Activated T-helper 9 cell treated with anti-CD3 and anti-CD28 coated beads, Interleukin-2, amount 50 U/mL, for 16 hours (primary cell): ENCODE measurements around the gene GPR143.
"Not testable (repeated sequence)": the region's sequence is repeated elsewhere in the genome, so short reads cannot be mapped to it uniquely, and the experiment has no call there.

Source experiments
- DNase-seq: peaks from one replicate; pipeline ENCODE4 v3.0.0-alpha.2; 2020; ENCODE audit warnings: low read depth

GPR143 gene

DNA sequence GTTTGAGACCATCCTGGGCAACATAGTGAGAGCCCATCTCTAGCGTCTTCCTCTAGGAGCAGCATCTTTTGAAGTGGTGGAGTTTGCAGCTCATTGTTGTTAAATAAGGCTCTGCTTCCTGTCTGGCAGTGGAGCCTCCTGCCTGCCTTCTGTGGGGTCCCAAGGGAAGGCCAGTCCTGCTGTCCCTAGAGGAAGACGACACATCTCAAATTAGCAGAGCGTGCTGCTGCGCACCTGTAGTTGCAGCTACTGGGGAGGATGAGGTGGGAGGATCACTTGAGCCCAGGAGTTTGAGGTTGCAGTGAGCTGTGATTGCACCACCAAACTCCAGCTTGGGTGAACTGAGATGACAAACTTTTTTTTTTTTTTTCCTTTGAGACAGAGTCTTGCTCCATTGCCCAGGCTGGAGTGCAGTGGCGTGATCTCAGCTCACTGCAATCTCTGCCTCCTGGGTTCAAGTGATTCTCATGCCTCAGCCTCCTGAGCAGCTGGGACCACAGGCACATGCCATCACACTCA lies 2.7 kb upstream of the GPR143 start:
- not testable (repeated sequence) for DNase-seq

DNA sequence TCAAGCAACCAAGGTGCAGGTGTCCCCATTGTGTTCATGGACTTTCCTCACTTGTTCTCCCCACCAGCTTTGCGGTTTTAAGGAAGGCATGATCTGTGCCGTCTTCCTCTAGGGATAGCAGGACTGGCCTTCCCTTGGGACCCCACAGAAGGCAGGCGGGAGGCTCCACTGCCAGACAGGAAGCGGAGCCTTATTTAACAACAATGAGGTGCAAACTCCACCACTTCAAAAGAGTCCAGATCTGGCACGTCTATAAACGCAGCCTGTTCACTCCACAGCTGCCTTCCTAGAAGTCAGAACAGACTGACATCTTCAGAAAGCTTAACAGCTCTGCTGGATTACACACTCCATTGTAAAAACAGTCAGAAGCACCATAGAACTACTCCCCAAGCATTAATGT lies 1.7 kb upstream of the GPR143 start:
- no peak for DNase-seq

- DNase-seq, result no peak
Measured at GRCh38 chrX:9765072-9765736, 443 bp downstream of the GPR143 start.

DNA sequence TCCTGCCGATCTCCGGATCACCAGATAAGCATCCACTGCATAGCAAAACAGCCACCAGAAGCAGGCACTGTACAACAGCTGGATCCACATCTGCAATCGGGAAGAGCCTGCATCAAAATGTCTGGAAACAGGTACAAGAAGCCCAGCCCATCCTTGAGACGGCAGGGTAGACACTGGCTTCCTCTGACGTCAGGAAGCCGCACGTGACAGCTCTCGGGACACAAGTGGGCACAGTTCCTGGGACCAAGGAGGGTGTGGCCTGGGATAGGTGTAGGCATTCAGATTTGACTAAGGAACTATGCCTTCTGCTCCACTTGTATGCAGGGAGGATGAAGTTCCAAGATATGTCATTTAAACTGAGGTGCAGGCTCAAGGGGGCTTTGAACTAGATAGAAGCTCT lies 6.3 kb downstream of the GPR143 start:
- no peak for DNase-seq

DNA sequence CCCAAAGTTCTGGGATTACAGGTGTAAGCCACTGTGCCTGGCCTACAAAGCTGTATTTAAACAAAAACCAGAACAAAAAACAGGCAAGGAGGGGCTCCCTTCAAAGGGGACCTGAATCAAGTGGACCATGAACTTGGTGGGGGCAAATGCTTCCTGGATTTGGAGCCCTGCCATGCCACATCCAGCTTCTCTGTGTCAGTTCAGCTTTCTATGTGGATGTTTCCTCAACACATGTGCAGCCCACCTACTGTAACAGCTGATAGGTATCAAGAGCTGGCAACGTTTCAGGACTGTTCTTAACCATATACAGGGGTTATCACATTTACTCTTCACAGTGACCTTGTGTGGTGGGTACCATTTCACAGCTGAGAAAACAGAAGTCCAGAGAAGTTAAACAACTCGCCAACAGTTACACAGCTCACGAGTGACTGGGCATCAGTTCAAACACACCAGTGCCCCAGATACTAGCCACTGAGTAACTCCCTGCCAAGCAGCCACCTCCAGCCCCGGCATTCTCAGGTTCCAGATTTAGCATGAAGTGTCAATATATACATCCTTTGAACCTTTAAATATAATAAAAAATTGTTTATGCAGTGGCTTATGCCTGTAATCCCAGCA lies 7.5 kb downstream of the GPR143 start:
- DNase-seq, result no peak

- no peak for DNase-seq
Measured at GRCh38 chrX:9757366-9757765, 8.3 kb downstream of the GPR143 start.

GRCh38 chrX:9749146-9749692 lies 16.4 kb downstream of the GPR143 start:
- no peak for DNase-seq

- no peak for DNase-seq
Measured at GRCh38 chrX:9747644-9748043, 18.0 kb downstream of the GPR143 start.

DNA sequence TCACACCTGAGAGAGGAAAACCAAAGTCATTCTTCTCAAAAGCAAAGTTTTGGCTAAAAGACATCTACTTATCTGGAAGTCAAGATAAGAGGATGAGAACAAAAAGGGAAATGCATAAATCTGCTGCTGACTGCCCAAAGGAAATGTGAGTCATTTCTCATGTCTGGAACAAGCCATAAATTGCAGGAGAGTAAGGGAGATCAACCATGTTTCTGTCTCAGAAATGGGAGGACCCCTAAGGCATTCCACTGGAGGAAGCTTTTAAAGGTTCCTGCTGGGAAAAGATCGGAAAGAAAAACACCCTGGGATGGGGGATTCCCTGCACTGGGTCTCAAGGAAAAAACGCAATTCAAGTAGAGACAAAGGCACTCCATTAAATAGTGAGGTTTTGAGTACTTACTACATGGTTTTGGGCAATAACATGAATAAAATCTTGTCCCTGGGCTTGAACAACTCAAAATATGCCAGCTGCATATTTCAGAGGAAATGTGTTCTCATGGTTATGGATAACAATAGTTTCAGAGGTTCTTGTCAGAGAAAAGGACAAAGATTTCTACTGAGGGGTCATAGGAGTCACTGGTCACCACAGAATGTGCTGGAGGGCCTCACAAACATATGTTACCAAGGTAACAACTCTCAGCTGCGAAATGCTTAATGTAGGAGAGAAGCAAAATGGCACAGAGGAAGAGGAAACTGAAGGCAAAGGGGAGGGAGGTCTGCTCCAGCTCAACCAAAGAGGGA lies 19.3 kb downstream of the GPR143 start:
- no peak for DNase-seq

DNA sequence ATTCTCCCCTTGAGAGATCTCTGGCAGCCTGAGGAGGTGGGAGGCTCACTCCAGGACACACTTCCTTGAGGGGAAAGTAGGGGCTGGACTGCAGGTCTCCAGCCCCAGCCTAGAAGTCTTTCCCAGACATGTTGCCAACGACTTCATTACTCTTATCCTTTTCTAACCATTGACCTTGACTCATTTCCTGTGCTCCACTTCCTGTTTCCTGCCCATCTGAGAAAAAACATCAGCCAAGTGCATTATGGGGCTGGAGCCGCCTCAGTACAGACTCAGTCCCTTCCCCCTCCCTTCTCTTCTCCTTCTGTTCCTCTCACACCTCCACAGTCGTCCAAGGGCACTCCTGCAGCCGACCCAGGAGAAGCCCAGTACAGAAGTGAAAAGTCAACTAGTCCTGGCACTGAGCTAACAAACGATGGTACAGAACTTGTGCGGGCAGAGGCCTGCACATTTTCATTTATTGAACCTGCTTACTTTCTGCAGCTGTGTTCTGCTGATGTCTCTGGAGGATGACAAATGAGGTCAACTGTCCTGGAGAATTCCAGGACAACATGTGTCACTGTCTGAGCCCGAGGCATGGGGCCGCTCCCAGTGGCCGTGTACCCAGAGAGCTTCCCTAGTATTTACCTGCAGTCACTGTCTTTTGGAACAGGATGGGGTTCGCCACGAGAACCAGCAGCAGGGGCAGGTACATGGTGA lies 20.1 kb downstream of the GPR143 start:
- no peak for DNase-seq

GRCh38 chrX:9739130-9739529 lies 26.5 kb downstream of the GPR143 start:
- DNase-seq, result no peak

- DNase-seq, result no peak
Measured at GRCh38 chrX:9738151-9738550, 27.5 kb downstream of the GPR143 start.

- DNase-seq, result no peak
Measured at GRCh38 chrX:9737363-9737762, 28.3 kb downstream of the GPR143 start.

GRCh38 chrX:9730752-9731151 lies 34.9 kb downstream of the GPR143 start:
- DNase-seq, result no peak

DNA sequence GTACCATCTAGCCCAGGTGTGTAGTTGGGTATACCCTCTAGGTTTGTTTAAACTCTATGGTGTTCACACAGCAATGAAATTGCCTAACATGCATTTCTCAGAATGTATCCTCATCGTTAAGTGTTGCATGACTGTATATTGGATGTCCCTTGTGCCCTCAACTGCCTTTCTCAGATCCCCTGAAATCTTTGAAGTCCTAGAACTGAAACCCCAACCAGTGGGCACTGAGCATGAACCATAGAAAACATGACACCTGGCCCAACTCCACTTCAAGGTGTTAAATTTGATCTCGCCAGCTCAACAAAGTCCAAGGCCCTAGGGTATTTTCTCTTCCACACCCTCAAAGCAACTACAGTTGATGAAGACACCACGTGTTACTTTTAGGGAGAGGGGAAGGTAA lies 35.6 kb downstream of the GPR143 start:
- no peak for DNase-seq

DNA sequence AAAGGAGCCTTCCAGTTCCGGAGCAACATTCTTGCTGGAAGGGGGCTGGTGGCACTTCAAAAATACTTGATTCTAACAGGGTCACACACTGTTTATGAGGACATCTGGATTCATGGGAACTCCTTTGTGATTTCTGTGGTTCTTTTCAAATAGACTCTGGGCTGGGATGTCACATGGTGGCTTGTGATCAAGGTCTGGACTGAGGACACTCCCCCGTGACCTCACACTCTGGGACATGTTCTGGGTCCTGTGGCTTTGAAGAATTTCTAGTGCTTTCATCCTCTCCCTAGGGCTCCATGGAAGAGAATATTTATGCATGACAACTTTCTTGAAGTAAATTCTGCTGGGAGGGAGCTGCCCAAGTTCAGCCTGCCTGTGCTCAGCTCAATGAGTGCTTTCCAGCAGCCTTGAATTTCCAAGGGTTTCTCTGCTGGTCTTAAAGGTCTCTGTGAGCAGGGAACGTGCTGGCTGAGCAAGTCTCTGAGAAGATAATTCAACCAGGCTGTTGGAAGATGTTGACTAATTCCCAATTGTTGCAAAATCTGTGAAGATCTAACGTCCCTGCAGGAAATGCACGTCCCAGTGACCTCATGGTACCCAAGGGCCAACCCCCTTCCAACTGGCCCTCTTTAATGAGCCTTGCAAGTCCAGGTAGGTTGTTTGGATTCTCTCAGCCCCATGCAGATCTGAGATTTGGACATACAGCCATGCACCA lies 36.3 kb downstream of the GPR143 start:
- DNase-seq, result no peak

DNA sequence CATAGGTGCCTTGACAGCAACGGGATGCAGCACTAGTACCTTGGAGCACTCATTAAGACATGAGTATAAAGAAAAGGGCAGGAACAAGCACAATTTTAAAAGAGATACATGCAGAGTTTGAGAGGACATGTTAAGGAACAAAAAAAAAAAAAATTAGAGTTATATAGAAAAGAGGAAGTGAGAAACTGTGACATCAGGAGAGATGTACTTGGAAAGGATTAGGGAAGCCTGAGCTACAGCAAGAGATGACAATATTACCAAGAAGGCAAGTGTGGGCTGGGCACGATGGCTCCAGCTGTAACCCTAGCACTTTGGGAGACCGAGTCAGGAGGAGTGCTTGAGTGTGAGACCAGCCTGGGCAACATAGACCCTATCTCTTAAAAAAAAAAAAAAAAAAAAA lies 37.4 kb downstream of the GPR143 start:
- no peak for DNase-seq

- DNase-seq, result no peak
Measured at GRCh38 chrX:9724711-9725110, 40.9 kb downstream of the GPR143 start.

- no peak for DNase-seq
Measured at GRCh38 chrX:9717376-9717775, 48.3 kb downstream of the GPR143 start.

DNA sequence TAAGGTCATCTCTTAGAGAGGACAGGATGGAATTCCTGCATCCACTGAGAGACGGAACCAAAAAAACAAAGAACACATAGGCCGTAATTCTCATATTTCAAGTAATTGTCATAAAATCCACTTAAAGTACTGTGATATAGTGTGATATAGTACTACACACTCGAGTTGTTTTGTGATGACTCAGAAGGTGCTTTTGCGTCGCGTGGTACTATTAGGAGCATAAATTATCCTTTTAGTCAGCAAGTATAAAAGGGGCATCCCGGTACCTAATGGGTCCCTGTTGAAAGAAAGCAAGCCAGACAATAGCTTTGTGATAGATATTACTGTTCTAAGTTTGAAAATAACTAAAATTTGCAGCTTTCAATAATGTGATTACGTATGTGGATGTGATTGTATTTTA lies 55.3 kb downstream of the GPR143 start:
- DNase-seq, result no peak

DNA sequence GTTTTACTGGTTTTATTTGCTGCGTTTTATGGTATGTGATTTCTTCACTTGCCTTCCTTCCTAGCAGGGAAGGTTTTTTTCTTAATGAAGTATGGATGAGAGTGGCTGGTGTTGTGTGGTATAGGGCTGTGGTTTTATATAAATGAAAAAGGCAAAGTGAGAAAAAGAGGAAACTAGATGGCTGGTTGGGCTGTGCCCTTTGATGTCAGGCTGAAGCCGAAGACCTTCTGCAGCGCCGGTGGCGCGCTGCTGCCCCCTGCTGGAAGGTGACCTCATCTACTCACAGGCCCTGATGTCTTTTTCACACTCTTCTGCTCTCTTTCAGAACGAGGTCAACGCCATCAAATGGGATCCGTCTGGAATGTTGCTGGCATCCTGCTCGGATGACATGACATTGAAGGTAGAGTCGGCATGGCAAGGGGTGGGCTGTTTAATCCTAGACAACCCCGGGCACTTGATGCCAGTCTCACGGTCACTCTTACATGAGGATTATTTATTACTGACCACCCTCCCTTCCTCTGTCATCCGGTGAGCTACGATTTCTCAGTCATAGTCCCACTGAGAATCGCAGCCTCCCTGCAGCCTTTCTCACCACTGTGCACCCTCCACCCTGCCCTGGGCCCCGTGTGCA lies 56.6 kb downstream of the GPR143 start:
- peak; percentile 66 for DNase-seq
